HuH-7.5 (cell line): Measurements from ENCODE around the gene DECR2.
"Not testable (repeated sequence)": the region's sequence is repeated elsewhere in the genome, so short reads cannot be mapped to it uniquely, and the experiment has no call there.

Experiments
- DNase-seq: peaks from one replicate; pipeline ENCODE4 v3.0.0; 2011; ENCODE audit warnings: low spot score

The DECR2 gene

GRCh38 chr16:401468-402348, at the start of gene DECR2:
Gene DECR2, plus strand, starts transcription at chr16:401885. Its CDS starts 79 bp downstream, at chr16:401964.
- DNase-seq, result peak; percentile 92

GRCh38 chr16:352547-353403, 48.9 kb upstream of the DECR2 start, which contains the start of gene AXIN1:
Gene AXIN1, minus strand, starts transcription at chr16:352723. Its CDS starts 5,698 bp downstream, at chr16:347025.
- peak; percentile 83 for DNase-seq

GRCh38 chr16:353404-354290, 48.0 kb upstream of the DECR2 start:
- no peak for DNase-seq

- DNase-seq, result no peak
Observed at GRCh38 chr16:354291-354881, 47.3 kb upstream of the DECR2 start.

GRCh38 chr16:354971-355461, 46.7 kb upstream of the DECR2 start:
- no peak for DNase-seq

GRCh38 chr16:356741-357140, 44.9 kb upstream of the DECR2 start:
- DNase-seq, result no peak

GRCh38 chr16:359067-359763, 42.5 kb upstream of the DECR2 start:
- no peak for DNase-seq

GRCh38 chr16:359871-360697, 41.6 kb upstream of the DECR2 start:
- DNase-seq, result no peak

- DNase-seq, result no peak
Observed at GRCh38 chr16:360698-361336, 40.9 kb upstream of the DECR2 start.

GRCh38 chr16:361341-361871, 40.3 kb upstream of the DECR2 start:
- no peak for DNase-seq

- DNase-seq, result peak; percentile 97
Observed at GRCh38 chr16:361872-362701, 39.6 kb upstream of the DECR2 start.

GRCh38 chr16:362702-362999, 39.0 kb upstream of the DECR2 start:
- not testable (repeated sequence) for DNase-seq

GRCh38 chr16:363110-363765, 38.4 kb upstream of the DECR2 start:
- DNase-seq, result no peak

GRCh38 chr16:363766-364490, 37.8 kb upstream of the DECR2 start:
- no peak for DNase-seq

GRCh38 chr16:364595-365491, 36.8 kb upstream of the DECR2 start:
- no peak for DNase-seq

GRCh38 chr16:366476-366875, 35.2 kb upstream of the DECR2 start:
- no peak for DNase-seq
